Measurements from ENCODE around the gene ECPAS. TPM values are rescaled to one million over a fixed set of nuclear protein-coding genes. Genes with fewer than 3 reads are reported as not detected.

ECPAS gene
- polyA plus RNA-seq, 1 donor (not counting 4 experiments of a cell fraction or from before 2014, with no cell fraction given), result 53.5 TPM

GRCh38 chr9:111455638-111456037, 28.5 kb downstream of the ECPAS start:
- DNase-seq (ENCODE audit: low read depth, low spot score) (no peak), FAIRE-seq (no peak)
- Histone ChIP-seq H3K36me3 (ENCODE audit: control insufficient read depth in 2 of 2, extremely low read depth in 1 of 2, insufficient read depth in 2 of 2, low read length in 2 of 2) (no peaks in the 10 kb centered on the region), H3K27me3 (ENCODE audit: control insufficient read depth, extremely low read depth, insufficient read depth, low read length) (no peaks in the 10 kb centered on the region), H3K4me1 (ENCODE audit: control insufficient read depth, extremely low read depth, insufficient read depth, low read length) (no peaks in the 10 kb centered on the region), H2AFZ (ENCODE audit: control insufficient read depth, low read length) (no peak overlapping the region), H3K79me2 (ENCODE audit: control insufficient read depth, insufficient read depth, low read length) (peaks cover 92% of the 10 kb centered on the region), H3K9ac (ENCODE audit: control insufficient read depth, extremely low read depth, insufficient read depth, low read length) (no peak overlapping the region), H3K27ac (ENCODE audit: control insufficient read depth, insufficient read depth, low read length) (no peak overlapping the region), H4K20me1 (ENCODE audit: control insufficient read depth, extremely low read depth, insufficient read depth, low read length) (peaks cover 8% of the 10 kb centered on the region), H3K4me3 (ENCODE audit: control insufficient read depth in 2 of 3, extremely low read depth in 1 of 3, insufficient read depth in 2 of 3, low read depth in 1 of 3, low read length in 3 of 3) (no peak overlapping the region), H3K9me3 (ENCODE audit: control insufficient read depth, low read depth, low read length) (no peaks in the 10 kb centered on the region), H3K4me2 (ENCODE audit: control insufficient read depth, extremely low read depth, insufficient read depth, low read depth, low read length) (no peak overlapping the region), H3K9me1 (ENCODE audit: control insufficient read depth, extremely low read depth, insufficient read depth, low read length) (no peaks in the 10 kb centered on the region)
- dilution Hi-C loops (cut with MboI; ENCODE audit: extremely low pct_ligation_motif_present, low sequenced_read_pairs), result no loop called here
- TF ChIP-seq CTCF (optimal IDR thresholded peaks at IDR 0.05 in 1 of 3, IDR thresholded peaks at IDR 0.05 in 1 of 3, conservative IDR thresholded peaks at IDR 0.05 in 1 of 3; ENCODE audit: extremely low read depth in 1 of 3, insufficient read depth in 2 of 3, low read length in 3 of 3) (no peak), EZH2 (IDR thresholded peaks at IDR 0.05; ENCODE audit: low read length) (no peak)

- Histone ChIP-seq H3K4me2 (ENCODE audit: control insufficient read depth, extremely low read depth, insufficient read depth, low read depth, low read length) (no peak overlapping the region), H3K27me3 (ENCODE audit: control insufficient read depth, extremely low read depth, insufficient read depth, low read length) (no peaks in the 10 kb centered on the region), H3K4me3 (ENCODE audit: control insufficient read depth in 2 of 3, extremely low read depth in 1 of 3, insufficient read depth in 2 of 3, low read depth in 1 of 3, low read length in 3 of 3) (no peak overlapping the region), H3K4me1 (ENCODE audit: control insufficient read depth, extremely low read depth, insufficient read depth, low read length) (no peaks in the 10 kb centered on the region), H2AFZ (ENCODE audit: control insufficient read depth, low read length) (no peak overlapping the region), H3K9me1 (ENCODE audit: control insufficient read depth, extremely low read depth, insufficient read depth, low read length) (no peaks in the 10 kb centered on the region), H3K9ac (ENCODE audit: control insufficient read depth, extremely low read depth, insufficient read depth, low read length) (no peak overlapping the region), H3K36me3 (ENCODE audit: control insufficient read depth in 2 of 2, extremely low read depth in 1 of 2, insufficient read depth in 2 of 2, low read length in 2 of 2) (no peaks in the 10 kb centered on the region), H3K9me3 (ENCODE audit: control insufficient read depth, low read depth, low read length) (no peaks in the 10 kb centered on the region), H3K27ac (ENCODE audit: control insufficient read depth, insufficient read depth, low read length) (no peak overlapping the region), H4K20me1 (ENCODE audit: control insufficient read depth, extremely low read depth, insufficient read depth, low read length) (peaks cover 6% of the 10 kb centered on the region), H3K79me2 (ENCODE audit: control insufficient read depth, insufficient read depth, low read length) (peaks cover 88% of the 10 kb centered on the region)
- TF ChIP-seq EZH2 (IDR thresholded peaks at IDR 0.05; ENCODE audit: low read length), result no peak
- FAIRE-seq (no peak), DNase-seq (ENCODE audit: low read depth, low spot score) (no peak)
- dilution Hi-C loops (cut with MboI; ENCODE audit: extremely low pct_ligation_motif_present, low sequenced_read_pairs), result no loop called here
These were observed 29.4 kb downstream of the ECPAS start for GRCh38 chr9:111454751-111455150.

GRCh38 chr9:111451570-111451969, 32.6 kb downstream of the ECPAS start:
- TF ChIP-seq CTCF (optimal IDR thresholded peaks at IDR 0.05 in 1 of 3, IDR thresholded peaks at IDR 0.05 in 1 of 3, conservative IDR thresholded peaks at IDR 0.05 in 1 of 3; ENCODE audit: extremely low read depth in 1 of 3, insufficient read depth in 2 of 3, low read length in 3 of 3) (no peak), EZH2 (IDR thresholded peaks at IDR 0.05; ENCODE audit: low read length) (no peak)
- Histone ChIP-seq H3K4me3 (ENCODE audit: control insufficient read depth in 2 of 3, extremely low read depth in 1 of 3, insufficient read depth in 2 of 3, low read depth in 1 of 3, low read length in 3 of 3) (no peak overlapping the region), H3K9me3 (ENCODE audit: control insufficient read depth, low read depth, low read length) (no peaks in the 10 kb centered on the region), H3K9ac (ENCODE audit: control insufficient read depth, extremely low read depth, insufficient read depth, low read length) (no peak overlapping the region), H2AFZ (ENCODE audit: control insufficient read depth, low read length) (no peak overlapping the region), H3K36me3 (ENCODE audit: control insufficient read depth in 2 of 2, extremely low read depth in 1 of 2, insufficient read depth in 2 of 2, low read length in 2 of 2) (peaks cover 0 to 3% of the 10 kb centered on the region in 2 experiments), H3K9me1 (ENCODE audit: control insufficient read depth, extremely low read depth, insufficient read depth, low read length) (no peaks in the 10 kb centered on the region), H3K4me2 (ENCODE audit: control insufficient read depth, extremely low read depth, insufficient read depth, low read depth, low read length) (no peak overlapping the region), H4K20me1 (ENCODE audit: control insufficient read depth, extremely low read depth, insufficient read depth, low read length) (peaks cover 6% of the 10 kb centered on the region), H3K27ac (ENCODE audit: control insufficient read depth, insufficient read depth, low read length) (no peak overlapping the region), H3K27me3 (ENCODE audit: control insufficient read depth, extremely low read depth, insufficient read depth, low read length) (no peaks in the 10 kb centered on the region), H3K79me2 (ENCODE audit: control insufficient read depth, insufficient read depth, low read length) (peaks cover 63% of the 10 kb centered on the region), H3K4me1 (ENCODE audit: control insufficient read depth, extremely low read depth, insufficient read depth, low read length) (no peaks in the 10 kb centered on the region)
- dilution Hi-C loops (cut with MboI; ENCODE audit: extremely low pct_ligation_motif_present, low sequenced_read_pairs), result no loop called here
- no peak for DNase-seq (ENCODE audit: low read depth, low spot score)
- FAIRE-seq, result no peak
